ENCODE results near the gene TTYH1.
"Not testable (repeated sequence)": the region's sequence is repeated elsewhere in the genome, so short reads cannot be mapped to it uniquely, and the experiment has no call there.

The TTYH1 gene
- 0 to 3.5 (median 0) reads per million in 17 experiments for total RNA-seq

DNA sequence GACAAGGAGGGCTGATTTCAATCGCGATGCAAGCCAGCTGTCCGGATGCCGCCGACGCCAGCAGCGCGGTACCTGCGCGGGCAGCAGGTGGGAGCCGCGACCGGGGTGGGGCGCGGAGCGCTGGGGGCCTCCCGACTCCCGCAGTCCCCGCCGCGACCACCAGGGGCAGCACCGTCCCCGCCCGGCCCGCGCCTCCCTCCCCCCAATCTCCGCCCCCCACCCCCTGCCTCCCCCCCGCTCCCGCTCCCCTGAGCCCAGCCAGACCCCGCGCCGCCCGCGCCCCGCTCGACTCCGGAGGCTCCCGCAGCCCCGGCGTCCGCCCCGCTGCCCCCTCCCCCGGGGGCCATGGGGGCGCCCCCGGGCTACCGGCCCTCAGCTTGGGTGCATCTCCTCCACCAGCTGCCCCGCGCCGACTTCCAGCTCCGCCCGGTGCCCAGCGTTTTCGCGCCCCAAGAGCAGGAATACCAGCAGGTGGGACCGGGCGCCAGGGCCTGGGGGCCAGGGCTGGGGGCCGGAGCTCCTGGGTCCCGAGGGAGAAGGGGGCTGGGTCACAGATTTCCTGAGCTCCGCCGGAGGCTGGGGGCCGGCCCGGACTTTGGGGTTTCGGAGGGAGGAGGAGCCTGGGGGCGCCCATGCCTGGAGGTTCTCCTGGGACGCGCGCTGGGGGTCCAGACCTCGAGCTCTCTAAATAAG lies at the start of gene TTYH1:
TTYH1 (plus strand) TSS at position 257 of the 693 bp plus-strand sequence; CDS start at position 346, 89 bp downstream.
- peak in 1 of 4 experiments; percentile 30 for DNase-seq

GRCh38 chr19:54365798-54366197 lies 49.5 kb upstream of the TTYH1 start:
- peak in 3 of 4 experiments; percentile 41 to 62 (median 46) for DNase-seq

DNA sequence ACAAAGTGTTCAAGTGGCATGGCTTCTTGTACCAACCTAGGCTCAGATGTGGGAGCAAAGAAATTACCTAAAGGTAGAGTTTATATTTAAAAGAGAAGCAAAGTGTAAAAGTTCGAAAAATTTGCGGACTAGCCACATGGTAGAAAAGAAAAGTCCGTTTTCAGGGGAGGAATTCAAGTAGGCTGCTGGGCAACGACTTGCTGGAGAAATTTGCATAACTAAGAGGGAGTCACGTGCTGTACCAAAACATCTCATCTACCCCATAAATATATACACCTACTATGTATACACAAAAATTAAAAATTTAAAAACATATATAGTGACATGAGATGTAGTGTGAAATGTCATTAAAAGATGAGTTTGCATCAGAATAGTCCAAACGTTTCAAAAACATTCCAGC lies 48.5 kb upstream of the TTYH1 start:
- DNase-seq = no peak

DNA sequence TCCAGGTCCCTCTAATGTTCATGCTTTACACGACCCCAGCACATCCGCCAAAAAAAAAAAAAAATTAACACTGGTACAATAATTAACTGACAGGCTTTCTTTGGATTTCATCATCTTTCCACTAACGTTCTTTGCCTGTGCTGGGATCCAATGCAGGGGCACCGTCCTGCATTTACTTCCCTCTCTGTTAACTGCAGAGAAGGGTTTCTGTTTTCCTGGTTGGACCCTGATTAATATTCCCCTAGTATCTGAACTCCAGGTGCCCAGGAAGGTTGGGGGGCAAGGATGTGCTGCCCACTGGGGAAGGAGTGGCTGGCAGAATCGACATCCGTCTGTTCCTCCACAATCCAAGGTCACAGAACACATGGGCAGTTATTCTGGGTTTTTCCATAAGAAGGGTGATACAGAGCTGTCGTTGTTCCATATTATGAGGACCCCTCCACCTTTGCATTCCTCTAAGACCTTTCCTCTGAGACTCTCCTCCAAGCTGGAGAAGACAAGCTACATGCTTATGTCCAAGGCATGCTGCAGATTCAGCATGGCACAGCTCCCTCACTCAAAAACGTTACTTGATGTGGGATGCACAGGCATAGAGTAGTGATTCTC lies 46.1 kb upstream of the TTYH1 start:
- peak; percentile 38 to 57 (median 49) for DNase-seq

DNA sequence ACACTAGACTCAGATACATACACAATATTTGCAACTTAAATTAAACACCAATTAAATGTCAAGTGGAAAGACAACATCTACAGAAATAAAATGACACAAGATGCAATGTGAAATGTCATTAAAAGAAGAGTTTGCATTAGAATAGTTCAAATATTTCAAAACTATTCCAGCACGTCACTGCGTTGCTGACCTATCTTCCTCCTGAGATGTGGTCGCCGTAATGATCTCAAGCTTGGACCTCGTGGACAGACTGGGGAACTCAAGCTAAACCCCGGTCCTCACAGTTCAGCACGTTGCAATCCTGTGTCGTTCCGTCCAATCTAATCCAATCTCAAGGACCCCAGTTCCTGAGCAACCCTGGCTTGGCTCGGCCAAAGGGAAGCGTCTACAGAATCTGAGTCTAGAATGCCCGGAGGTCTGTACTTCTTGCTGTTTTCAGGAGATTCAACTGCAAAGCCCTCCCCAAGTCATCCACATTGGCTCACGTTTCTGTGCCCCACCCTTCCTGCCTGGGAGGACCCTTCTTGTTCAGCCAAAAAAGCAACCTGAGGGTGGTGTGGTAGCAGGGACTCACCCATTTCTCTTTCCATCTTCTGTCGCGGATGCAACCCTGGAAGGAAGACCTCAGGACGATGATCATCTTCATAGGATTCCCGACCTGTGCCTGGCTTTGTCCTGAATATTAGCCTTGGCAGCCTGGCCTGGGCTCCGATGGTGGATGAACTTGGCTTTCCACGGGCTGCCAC lies 45.4 kb upstream of the TTYH1 start:
- DNase-seq = peak; percentile 52 to 81 (median 64)

DNA sequence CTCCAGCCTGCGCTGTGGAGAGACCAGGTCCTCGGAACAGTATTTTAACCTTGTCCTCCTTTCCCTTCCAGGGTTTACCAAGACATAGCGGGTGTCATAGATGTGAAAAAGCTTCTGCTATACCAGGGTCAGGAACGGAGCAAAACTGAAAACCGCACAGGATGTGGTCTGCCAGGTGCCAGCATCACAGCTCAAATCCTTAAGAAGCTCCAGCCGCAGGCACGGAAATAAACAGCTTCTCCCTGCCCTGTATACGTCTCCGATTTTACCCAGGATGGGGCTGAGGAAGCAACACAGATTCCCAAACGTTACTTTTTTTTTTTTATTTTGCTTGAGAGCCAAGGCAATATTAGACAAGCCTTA lies 44.8 kb upstream of the TTYH1 start:
- DNase-seq = peak; percentile 45 to 58 (median 52)

GRCh38 chr19:54371453-54371852 lies 43.8 kb upstream of the TTYH1 start:
- DNase-seq = not testable (repeated sequence)

- peak; percentile 89 to 97 (median 94) for DNase-seq
Measured at GRCh38 chr19:54373781-54374631, 41.3 kb upstream of the TTYH1 start.

DNA sequence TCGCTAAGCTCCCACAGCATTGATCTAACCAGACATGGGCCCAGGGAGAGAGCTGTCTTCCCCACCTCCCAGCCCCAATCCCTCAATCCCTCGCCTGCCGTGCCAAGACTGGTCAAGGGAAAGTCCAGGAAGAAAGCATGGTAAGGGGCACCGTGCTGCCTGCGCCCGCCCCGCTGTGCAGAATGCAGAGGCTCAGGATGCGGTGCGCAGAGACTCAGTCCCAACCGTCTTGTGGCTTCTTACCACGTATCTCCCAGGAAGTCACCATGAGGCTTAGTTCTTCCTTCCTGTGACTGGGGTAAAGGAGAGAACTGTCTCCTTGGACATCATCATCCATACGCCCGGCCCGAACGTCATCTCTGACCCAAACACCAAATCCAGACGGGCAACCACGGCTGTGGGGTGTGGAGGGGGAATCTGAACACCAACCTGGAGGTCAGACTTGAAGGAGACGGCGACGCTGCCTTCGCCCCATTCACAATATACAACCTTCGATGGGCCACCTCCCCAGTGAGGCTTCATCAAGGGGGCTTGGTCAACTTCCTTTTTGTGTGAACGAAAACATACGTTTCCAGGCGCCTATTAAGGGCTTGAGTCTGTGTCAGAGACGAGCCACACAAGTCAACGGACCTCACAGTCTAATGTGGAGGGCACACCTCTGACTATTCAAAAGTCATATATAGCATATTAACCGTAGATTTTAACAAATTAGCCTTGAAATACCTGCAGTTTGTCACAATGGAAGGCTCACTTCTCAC lies 39.9 kb upstream of the TTYH1 start:
- DNase-seq = peak; percentile 76 to 91 (median 80)

- no peak for DNase-seq
Measured at GRCh38 chr19:54376610-54377285, 38.5 kb upstream of the TTYH1 start.

- no peak for DNase-seq
Measured at GRCh38 chr19:54379187-54379678, 36.0 kb upstream of the TTYH1 start.

DNA sequence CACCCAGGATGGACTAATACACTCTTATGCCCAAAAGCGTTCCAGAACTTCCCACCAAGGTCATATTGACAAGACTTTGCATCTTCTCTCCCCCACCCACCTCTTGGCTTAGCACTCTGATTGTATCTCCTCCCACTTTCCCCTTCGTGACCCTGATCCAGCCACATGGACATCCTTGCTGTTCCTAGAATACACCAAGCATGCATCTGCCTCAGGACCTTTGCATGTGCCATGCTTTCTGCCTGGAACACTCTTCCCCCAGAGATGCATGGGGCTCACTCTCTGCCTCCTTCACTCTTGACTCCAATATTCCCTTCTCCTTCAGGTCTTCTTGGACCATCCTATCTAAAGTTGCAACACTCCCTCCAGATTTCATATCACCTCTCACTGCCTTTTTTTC lies 34.4 kb upstream of the TTYH1 start:
- DNase-seq = no peak

DNA sequence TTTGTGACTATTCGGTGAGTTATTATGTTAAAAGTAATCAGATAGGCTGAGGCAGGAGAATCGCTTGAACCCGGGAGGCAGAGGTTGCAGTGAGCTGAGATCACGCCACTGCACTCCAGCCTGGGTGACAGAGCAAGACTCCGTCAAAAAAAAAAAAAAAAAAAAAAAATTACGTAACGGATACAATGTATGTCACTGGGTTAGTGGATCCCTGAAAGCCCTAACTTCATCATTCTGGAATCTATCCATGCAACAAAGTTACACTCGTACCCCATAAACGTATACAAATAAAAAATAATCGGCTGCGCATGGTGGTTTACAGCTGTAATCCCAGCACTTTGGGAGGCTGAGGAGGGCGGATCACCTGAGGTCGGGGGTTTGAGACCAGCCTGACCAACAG lies 33.2 kb upstream of the TTYH1 start:
- DNase-seq = peak in 3 of 4 experiments; percentile 27 to 72 (median 66)

- peak; percentile 28 to 92 (median 66) for DNase-seq
Measured at GRCh38 chr19:54383330-54383729, 31.9 kb upstream of the TTYH1 start.

- peak; percentile 75 to 88 (median 86) for DNase-seq
Measured at GRCh38 chr19:54387991-54388801, 27.1 kb upstream of the TTYH1 start.

- peak in 2 of 4 experiments; percentile 21 to 30 for DNase-seq
Measured at GRCh38 chr19:54388802-54389139, 26.5 kb upstream of the TTYH1 start.

GRCh38 chr19:54389553-54389952 lies 25.7 kb upstream of the TTYH1 start:
- DNase-seq = peak; percentile 59 to 85 (median 70)

DNA sequence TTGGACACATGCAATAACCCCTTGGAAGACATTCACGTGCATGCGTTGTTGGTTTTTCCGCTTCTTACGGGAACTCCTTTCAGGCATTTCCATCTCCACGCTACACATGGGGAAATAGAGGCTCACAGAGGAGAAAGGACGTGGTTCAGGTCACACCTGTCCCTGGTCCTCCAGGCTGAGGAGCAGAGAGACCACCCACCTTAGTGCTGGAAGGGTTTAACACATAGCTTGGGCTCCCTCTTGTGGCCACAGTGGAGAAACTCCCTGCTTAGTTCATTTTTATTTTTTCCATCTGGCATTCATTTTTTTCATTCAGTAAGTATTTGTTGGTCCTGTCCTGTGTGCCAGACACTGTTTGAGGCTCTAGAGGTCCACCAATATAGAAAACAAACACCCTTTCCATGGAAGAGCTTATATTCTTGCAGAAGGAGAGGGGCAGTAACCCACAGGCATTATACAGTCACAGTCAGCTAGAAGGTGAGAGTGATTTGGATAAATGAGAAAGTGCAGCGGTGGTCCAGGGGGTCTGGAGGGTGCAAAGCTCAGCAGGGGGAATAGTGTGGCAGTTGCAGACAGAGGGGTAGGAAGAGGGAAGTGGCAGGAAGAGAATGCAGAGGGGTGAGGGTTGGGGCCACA lies 24.2 kb upstream of the TTYH1 start:
- DNase-seq = peak; percentile 66 to 88 (median 71)

DNA sequence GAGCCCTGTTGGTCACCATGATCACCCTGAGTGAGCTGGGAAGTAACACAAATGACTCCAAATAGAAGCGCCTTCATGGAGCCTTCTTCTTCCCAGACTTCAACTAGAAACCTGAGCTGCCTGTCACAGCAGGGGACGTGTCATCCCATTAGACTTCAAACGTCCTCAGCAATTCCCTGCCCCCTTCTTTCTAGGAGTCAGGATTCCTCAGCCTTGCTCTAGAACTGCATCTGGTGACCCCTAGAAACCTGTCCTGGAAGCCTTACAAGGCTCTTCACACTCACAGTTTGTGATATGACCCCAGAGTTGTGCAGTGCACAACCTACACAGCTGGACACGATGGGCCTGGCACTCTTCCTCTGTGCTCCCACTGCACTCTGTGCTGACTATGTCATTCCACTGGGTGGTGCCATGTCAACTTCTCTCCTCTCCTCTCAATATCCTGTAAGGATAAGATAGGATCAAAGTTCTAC lies 23.6 kb upstream of the TTYH1 start:
- peak in 1 of 4 experiments; percentile 40 for DNase-seq

Measured in suppressor macrophage (primary cell).